Activated B cell treated with CpG ODN at 0.5 μM for 24 hours (primary cell): Measurements from ENCODE around the gene ITPA. TPM values are rescaled to one million over a fixed set of nuclear protein-coding genes. Genes with fewer than 3 reads are reported as not detected.

Experiments
- ATAC-seq: fragments of 200-7000 bp; cut with Tn5 transposase; one replicate; pipeline ENCODE4 v1.10.0; 2021; ENCODE audit warnings: low read depth, mild to moderate bottlenecking, moderate library complexity
- CTCF ChIA-PET: fragments of 350-600 bp; sonication (Branson Sonifier 250); formaldehyde crosslinking; loops from one replicate; lab custom pipeline; 2021; ENCODE audit warnings: antibody characterized with exemption; lab: Charles Lee
- POLR2A ChIA-PET: fragments of 350-600 bp; sonication (Branson Sonifier 250); formaldehyde crosslinking; loops from one replicate; lab custom pipeline; 2021; ENCODE audit warnings: antibody characterized with exemption; lab: Charles Lee
- DNase-seq: peaks from one replicate; pipeline ENCODE4 v3.0.0; 2022
- H3K27ac Mint-ChIP-seq: one replicate; pipeline ENCODE4 v1.8.0; 2020; ENCODE audit warnings: mixed read lengths
- H3K27me3 Mint-ChIP-seq: one replicate; pipeline ENCODE4 v1.8.0; 2021; ENCODE audit warnings: mixed read lengths
- H3K36me3 Mint-ChIP-seq: one replicate; pipeline ENCODE4 v1.8.0; 2021; ENCODE audit warnings: low read depth, mixed read lengths
- H3K4me1 Mint-ChIP-seq: one replicate; pipeline ENCODE4 v1.8.0; 2021; ENCODE audit warnings: mixed read lengths
- H3K4me3 Mint-ChIP-seq: one replicate; pipeline ENCODE4 v1.8.0; 2020; ENCODE audit warnings: mild to moderate bottlenecking, mixed read lengths
- H3K9me3 Mint-ChIP-seq: one replicate; pipeline ENCODE4 v1.8.0; 2020; ENCODE audit warnings: mixed read lengths
- intact Hi-C: fragments of 100-400 bp; cut with micrococcal nuclease; formaldehyde crosslinking; loops from one replicate; pipeline ENCODE4 v1.15.1; 2024
- total RNA-seq: library from RNA; stranded (reverse); gene quantifications from 2 replicates; pipeline ENCODE4 v1.2.3, GENCODE V29; 2022
- TF ChIP-seq, protein P1 (sequence below): fragments of 200-600 bp; IDR thresholded peaks from one replicate; pipeline ENCODE4 v1.8.0; 2022; ENCODE audit warnings: antibody characterized with exemption, mild to moderate bottlenecking

The ITPA gene
- total RNA-seq, 1 donor from 2014 or later = 84.8 TPM

DNA sequence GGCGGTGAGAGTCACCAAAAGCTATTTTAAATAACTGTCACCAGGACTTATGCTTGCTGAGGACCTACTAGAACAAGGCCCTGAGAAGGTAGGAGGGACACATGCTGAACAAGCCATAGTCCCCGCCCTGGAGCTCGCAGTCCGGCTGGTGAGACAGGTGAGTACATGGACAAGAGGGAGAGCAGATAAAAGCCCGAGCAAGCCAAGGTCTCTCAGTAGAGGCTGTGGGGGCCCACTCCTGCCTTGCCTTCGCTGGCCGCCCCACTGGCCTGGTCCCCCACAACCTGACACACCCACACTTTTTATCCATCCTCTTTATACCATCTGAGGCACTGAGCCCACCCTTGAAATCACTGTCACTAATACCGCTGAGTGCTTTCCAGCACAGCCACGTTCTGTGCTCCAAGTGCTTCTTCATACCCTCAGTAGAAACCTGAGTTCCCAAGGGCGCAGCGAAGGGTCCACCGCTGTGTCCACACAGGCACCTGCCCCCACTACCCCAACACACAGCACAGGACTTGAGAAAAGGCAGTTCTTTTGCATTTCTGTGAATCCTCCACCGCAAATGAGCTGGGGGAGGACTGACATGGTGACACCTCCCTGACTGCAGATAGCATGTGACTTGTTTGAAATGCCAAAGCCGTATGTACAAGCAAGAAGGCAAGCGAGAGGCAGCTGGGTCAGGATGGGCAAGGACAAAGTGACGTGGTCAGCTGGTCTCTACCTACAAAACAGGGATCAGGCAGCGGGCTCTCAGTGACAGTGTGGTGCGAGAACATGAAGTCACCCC lies 16.9 kb upstream of the ITPA start:
- intact Hi-C loops = no loop called here
- no peak overlapping the region for H3K27ac Mint-ChIP-seq
- CTCF ChIA-PET = no interaction called here

DNA sequence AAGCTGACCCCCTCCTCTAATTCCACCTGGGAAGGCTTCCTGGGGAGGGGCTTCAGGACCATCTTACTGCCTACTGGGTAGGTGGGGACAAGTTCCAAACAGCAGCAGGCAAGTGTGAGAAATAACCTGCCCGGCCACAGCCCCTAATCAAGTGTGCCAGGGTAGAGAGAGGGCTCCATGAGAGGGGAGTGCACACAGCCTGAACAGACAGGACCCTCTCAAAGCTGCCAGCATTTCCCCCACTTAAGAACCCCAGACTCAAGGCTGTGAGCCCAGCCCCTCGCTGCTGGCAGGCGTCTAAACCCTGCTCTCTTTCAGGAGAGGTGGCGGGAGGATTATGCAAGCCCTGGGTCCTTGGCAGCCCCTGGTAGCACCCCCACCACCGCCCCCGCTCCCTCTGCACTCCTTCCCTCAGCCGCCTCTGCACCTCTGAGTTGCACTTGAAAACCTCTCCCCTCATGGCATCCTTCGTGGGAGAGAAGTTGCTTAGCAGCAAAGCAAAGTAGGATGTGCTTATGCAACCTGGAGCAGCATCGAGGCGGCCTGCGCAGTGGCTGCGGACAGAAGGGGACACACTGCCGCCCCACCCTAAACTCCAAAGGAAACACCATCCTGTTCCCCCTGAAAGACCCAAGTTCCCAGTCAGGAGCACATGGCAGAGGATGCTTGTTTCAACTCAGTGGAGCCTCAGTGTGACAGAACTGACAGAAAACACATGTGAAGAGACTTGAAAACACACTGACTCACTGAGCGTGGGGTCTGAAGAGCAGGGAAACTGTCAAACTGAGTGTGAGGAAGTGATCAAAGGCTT lies 15.3 kb upstream of the ITPA start:
- H3K27ac Mint-ChIP-seq = no peak overlapping the region
- no peaks in the 10 kb centered on the region for H3K4me1 Mint-ChIP-seq
- H3K27me3 Mint-ChIP-seq = no peaks in the 10 kb centered on the region
- ChIA-PET CTCF (no interaction called here), POLR2A (no interaction called here)
- H3K9me3 Mint-ChIP-seq = no peaks in the 10 kb centered on the region
- H3K36me3 Mint-ChIP-seq = peaks cover 88% of the 10 kb centered on the region
- no peak for DNase-seq
- intact Hi-C loops = no loop called here
- TF ChIP-seq, protein P1, sequence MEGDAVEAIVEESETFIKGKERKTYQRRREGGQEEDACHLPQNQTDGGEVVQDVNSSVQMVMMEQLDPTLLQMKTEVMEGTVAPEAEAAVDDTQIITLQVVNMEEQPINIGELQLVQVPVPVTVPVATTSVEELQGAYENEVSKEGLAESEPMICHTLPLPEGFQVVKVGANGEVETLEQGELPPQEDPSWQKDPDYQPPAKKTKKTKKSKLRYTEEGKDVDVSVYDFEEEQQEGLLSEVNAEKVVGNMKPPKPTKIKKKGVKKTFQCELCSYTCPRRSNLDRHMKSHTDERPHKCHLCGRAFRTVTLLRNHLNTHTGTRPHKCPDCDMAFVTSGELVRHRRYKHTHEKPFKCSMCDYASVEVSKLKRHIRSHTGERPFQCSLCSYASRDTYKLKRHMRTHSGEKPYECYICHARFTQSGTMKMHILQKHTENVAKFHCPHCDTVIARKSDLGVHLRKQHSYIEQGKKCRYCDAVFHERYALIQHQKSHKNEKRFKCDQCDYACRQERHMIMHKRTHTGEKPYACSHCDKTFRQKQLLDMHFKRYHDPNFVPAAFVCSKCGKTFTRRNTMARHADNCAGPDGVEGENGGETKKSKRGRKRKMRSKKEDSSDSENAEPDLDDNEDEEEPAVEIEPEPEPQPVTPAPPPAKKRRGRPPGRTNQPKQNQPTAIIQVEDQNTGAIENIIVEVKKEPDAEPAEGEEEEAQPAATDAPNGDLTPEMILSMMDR = no peak
- H3K4me3 Mint-ChIP-seq = no peak overlapping the region
- ATAC-seq = no peak

More for the DNA sequence above, 16.9 kb upstream of the ITPA start:
- TF ChIP-seq, protein P1 = no peak
- H3K4me1 Mint-ChIP-seq = no peaks in the 10 kb centered on the region
- H3K27me3 Mint-ChIP-seq = no peaks in the 10 kb centered on the region
- POLR2A ChIA-PET = no interaction called here
- DNase-seq (no peak), ATAC-seq (no peak)
- peaks cover 82% of the 10 kb centered on the region for H3K36me3 Mint-ChIP-seq
- no peak overlapping the region for H3K4me3 Mint-ChIP-seq
- H3K9me3 Mint-ChIP-seq = no peaks in the 10 kb centered on the region

DNA sequence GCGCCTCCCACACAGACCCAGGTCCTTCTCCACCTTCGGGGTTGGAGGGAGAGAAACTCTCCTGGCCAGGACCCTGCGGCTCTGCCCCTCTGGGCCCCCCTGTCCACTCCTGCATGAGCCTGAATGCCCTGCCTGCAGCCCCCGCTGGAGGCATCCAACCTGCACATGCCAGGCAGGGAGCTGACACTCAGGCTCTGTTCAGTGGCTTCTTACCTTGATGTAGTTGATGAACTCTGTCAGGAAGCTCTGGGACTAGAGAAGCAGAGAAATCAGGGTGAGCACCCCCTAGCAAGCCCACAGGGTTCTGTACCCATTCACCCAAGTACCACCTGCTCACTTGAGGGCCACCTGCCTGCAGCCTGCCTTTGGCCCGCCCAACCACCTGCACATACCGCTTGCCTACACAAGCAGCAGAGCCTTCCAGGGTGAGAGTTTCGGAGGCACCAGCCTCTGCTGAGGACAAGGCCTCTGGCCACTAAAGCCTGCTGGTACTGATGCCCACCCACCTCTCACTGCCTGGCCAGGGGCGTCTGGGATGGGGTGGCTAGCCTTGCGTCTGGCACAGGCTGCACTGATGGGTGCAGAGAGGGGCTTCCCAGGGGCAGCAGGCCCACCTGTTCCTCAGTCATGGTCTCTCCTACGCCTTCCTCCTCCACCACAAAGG lies 14.5 kb upstream of the ITPA start:
- intact Hi-C loops = no loop called here
- no peaks in the 10 kb centered on the region for H3K9me3 Mint-ChIP-seq
- no peak for DNase-seq
- no peaks in the 10 kb centered on the region for H3K4me1 Mint-ChIP-seq
- no peaks in the 10 kb centered on the region for H3K27me3 Mint-ChIP-seq
- POLR2A ChIA-PET = no interaction called here
- H3K36me3 Mint-ChIP-seq = peaks cover 89% of the 10 kb centered on the region
- TF ChIP-seq, protein P1 = no peak
- CTCF ChIA-PET = no interaction called here
- no peak for ATAC-seq
- H3K27ac Mint-ChIP-seq = no peak overlapping the region
- H3K4me3 Mint-ChIP-seq = no peak overlapping the region

DNA sequence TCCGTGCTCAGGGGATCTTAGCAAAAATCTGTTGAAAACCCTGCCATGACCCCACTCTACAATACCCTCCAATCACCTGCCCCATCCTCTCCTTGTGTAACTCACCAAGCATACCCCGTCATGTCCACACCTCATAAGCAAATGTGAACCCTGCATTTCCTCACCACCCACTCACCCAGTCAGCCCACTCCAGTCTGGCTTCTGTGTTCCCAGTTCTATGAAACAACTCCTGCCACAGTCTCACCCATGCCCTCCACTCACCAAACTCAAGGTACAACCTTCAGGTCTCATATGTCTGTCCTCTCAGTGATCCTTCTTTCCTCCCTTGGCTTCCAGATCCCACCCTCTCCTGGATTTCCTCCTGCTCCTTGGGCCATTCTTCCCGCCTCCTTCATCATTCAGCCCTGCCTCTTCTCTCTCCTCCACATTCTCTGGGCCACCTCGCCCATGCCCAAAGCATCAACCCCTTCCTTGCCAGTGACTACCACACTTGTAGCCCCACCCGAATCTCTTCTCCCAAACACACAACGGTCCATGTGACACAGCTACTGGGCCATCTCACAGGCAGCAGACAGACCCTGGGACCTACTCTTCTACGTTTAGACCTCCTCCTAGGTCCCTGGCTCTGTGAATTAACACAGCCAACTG lies 13.6 kb upstream of the ITPA start:
- CTCF ChIA-PET = no interaction called here
- ATAC-seq = no peak

More for the DNA sequence above, 13.6 kb upstream of the ITPA start:
- intact Hi-C loops = no loop called here
- TF ChIP-seq, protein P1 = no peak
- no peak overlapping the region for H3K27ac Mint-ChIP-seq
- POLR2A ChIA-PET = no interaction called here
- DNase-seq = no peak
- H3K4me3 Mint-ChIP-seq = no peak overlapping the region
- no peaks in the 10 kb centered on the region for H3K4me1 Mint-ChIP-seq
- no peaks in the 10 kb centered on the region for H3K27me3 Mint-ChIP-seq
- H3K9me3 Mint-ChIP-seq = no peaks in the 10 kb centered on the region
- peaks cover 90% of the 10 kb centered on the region for H3K36me3 Mint-ChIP-seq
